ENCODE measurements around the gene SLC8B1.

Gene SLC8B1

DNA sequence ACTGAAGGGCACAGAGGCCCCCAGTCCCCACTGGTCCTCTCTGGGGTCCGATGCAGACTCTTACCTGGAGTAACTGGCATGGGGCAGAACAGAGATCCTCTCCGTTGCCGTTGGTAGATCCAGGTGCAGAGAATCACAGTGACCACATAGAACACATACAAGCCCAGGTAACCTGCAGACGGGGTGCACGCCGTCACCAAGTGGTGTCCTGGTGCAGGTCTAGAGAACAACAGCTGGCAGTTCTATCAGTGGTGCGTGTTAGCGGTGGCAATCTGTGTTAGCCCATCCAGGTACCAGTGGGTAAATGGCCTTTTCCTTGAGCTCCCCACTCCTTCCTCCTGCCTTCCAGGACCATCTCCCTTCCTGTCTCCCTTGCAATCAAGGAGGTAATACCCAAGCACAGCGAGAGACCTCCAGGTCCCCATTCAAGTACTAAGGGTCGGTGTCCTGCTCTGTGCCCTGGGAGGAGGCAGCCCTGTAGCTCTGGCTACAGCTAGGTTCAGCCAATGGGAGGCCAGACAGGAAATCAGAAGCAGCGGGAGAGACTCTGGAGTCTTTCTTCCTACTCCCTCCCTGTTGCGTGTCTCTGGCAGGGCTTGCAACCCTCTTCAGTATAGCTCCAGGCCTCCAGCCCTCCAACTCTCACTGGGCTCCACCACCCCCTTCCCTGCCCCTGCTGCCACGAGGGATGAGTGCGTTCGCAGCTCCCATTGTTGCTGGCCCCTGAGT lies 15.8 kb downstream of the SLC8B1 start:
- DNase-seq, result no peak

DNA sequence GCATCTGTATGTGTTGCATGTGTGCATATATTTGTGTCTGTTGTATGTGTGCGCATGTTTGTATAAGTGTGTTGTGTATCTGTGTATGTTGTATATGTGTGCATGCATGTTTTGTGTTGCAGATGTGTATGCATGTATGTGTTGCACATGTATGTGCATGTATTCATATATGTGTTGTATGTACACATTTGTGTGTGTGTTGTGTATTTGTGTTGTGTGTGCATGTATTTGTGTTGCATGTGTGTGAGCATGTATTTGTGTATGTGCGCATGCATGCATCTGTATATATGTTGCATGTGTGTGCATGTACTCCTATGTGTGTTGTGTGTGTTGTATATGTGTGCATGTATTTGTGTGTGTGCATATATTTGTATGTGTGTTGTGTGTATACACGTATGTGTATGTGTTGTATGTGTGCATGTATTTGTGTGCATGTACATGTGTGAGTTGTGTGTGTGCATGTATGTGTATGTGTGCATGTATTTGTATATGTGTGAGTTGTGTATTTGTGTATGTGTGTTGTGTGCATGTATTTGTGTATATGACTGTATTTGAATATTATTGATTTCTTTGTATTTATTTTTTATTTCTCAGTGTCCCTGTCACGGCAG lies 16.8 kb downstream of the SLC8B1 start:
- no peak for DNase-seq

GRCh38 chr12:113317122-113317521 lies 17.8 kb downstream of the SLC8B1 start:
- no peak for DNase-seq

GRCh38 chr12:113316155-113316554 lies 18.8 kb downstream of the SLC8B1 start:
- no peak for DNase-seq

DNA sequence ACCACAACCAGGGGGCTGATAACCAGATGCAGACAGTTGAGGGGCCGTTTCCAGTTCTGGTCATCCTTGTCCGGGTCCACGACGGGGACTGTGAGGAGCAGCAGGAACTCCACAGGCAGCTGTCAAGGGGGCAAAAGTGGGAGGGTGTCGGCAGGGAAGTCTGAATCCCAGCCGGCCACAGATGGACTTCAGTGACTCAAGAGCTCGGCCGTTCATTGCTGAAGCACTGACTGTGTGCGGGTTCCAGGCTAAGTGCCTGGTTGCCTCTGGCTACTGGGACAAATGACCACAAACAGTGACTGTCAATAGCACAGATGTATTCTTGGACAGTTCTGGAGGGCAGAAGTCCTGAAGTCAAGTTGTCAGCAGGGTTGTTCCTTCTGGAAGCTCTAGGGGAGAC lies 19.6 kb downstream of the SLC8B1 start:
- DNase-seq, result no peak

DNA sequence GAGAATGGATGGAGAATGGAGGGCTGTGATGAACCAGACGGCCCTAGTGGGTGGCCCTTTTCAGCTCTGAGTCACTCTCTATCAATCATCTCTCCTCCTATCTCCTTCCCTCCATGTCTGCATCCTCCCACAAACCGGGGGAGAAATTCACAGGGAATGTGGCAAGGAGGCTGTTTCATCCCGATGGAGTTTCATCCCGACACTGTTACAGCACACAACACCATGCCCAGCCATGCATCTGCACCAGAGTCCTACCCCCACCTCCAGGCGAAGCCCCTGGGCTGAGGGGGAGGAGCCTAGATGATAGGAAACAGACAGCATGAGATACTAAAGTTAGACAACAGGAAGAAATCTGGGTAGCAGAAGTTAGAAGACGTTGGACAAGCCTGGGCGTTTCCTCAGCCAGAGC lies 20.8 kb downstream of the SLC8B1 start:
- DNase-seq, result no peak

GRCh38 chr12:113310489-113310888 lies 24.4 kb downstream of the SLC8B1 start:
- no peak for DNase-seq

DNA sequence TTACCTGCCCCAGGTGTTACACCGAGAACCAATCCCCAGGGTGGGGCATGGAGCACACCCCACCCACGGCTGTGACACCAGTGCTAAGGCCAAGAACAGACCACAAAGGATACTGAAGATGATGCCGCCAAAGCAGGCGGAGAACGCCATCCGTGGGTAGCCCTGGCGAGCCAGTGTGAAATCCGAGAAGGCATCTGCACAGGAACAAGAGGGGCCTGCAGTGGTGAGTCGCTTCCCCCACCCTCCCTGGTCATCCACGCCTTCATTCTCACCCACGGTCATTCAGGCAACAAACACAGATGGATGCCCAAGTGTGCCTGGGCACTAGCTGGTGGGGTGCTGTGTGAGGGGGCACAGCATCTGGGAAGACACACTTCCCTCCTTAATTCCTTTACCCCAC lies 28.5 kb downstream of the SLC8B1 start:
- no peak for DNase-seq

DNA sequence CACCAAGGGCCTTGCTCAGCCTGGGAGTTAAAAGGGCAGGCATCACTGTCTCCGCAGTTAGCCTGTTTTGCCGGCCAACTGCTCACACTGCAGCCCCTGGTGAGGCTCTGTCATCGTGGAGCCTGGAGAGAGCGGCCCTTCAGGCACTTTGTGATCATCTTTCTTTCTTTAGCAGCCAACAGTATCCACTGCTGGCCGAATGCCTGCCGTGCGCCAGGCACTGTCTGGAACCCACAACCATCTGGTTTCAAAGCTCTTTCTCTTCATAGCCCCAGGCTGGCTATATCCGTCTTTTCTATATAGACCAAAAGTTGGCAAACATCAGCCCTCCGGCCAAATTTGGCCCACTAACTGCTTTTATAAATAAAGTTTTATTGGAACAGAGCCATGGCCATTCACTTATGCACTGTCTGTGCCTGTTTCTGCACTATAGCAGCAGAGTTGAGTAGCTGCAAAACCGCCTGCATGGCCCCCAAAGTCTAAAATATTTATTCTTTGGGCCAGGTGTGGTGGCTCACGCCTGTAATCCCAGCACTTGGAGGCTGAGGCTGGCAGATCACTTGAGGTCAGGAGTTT lies 29.5 kb downstream of the SLC8B1 start:
- no peak for DNase-seq

- no peak for DNase-seq
Measured at GRCh38 chr12:113302886-113303640, 31.8 kb downstream of the SLC8B1 start.

- DNase-seq, result no peak
Measured at GRCh38 chr12:113302466-113302865, 32.4 kb downstream of the SLC8B1 start.

DNA sequence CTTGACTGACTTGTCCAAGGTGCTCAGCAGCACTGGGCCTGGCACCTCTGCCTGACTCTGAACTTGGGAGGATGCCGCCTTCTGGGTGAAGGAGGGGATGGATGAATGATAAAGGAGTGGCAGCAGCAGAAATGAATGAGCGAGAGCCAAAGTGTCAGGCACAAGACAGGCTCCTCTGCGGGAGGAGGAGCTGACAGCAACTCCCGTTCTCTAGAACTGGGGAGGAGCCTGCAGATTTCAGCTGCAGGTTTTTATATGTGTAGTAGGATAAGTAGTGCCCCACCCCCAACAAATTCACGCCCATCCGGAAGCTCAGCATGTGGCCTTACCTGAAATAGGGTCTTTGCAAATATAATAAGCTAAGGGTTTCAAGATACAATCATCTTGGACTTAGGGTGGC lies 33.1 kb downstream of the SLC8B1 start:
- DNase-seq, result no peak

- DNase-seq, result no peak
Measured at GRCh38 chr12:113299619-113300237, 35.2 kb downstream of the SLC8B1 start.

GRCh38 chr12:113298861-113299545 lies 35.9 kb downstream of the SLC8B1 start:
- DNase-seq, result no peak

- DNase-seq, result no peak
Measured at GRCh38 chr12:113298472-113298817, 36.5 kb downstream of the SLC8B1 start.

- DNase-seq, result no peak
Measured at GRCh38 chr12:113297621-113298471, 37.1 kb downstream of the SLC8B1 start.

- DNase-seq, result no peak
Measured at GRCh38 chr12:113297214-113297587, 37.7 kb downstream of the SLC8B1 start.

DNA sequence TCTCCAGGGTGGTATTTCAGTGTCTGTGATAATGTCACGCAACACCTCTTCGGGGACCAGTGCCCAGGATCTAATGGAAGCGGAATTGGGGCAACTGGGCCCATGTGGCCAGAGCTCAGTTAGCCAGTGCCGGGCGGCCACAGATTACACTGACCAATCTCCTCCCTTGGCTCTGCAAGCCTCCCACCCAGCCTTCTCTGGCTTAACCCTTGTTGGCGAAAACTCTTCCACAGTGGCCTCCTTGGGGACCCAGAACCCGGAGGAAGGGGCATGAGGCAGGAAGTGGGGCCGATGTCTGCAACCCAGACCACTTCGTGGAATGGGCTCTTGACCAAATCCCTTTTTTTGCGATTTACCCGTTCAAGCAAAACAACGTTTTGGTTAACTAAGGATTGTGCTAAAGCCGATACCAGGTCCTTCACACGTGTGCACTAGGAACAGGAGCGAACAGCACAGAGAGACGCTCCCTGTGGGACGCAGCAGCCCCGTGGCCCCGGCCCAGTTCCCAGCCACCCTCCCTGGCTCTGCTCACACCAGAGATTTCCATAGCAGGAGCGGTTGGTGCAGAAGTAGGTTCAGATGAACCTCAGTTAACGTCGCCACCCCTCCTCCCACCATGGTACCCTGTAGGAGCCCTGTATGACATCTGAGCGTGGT lies 38.2 kb downstream of the SLC8B1 start:
- no peak for DNase-seq

DNA sequence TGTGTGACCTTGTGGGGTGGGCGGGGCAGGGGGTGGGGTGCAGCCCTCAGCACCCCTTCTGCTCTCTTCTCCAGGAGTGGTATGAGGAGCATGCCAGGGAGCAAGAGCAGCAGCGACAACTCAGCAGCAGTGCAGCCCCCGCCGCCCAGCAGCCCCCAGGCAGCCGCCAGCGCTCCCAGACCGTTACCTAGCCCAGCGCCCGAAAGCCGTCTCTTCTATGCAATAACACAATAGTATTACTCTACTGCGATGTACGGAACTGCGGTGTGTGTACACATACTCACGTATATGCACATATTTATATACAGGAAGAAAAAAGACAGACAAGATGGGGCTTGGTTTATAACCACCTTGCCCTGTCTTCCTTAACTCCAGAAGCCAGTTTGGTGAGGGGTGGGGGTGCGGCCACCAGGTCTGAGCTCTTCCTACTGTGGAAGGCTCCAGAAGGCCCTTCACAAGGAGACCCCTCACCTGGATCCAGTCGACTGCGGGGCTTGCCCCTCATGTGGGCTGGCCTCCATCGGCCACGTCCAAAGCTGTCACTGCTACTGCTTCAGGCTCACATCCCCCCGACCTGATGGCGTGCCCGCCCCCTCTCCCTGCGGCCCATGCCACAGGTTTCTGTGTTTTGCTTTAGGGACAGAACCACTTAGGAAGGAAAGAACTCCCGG lies 38.9 kb downstream of the SLC8B1 start:
- no peak for DNase-seq

GRCh38 chr12:113293100-113293499 lies 41.8 kb downstream of the SLC8B1 start:
- no peak for DNase-seq

- DNase-seq, result no peak
Measured at GRCh38 chr12:113292547-113292946, 42.4 kb downstream of the SLC8B1 start.

Measured in right forelimb (tissue), 1 donor.